K562 (cell line): ENCODE results near the gene DLK1. TPM values are rescaled to one million over a fixed set of nuclear protein-coding genes. Genes with fewer than 3 reads are reported as not detected.

Source experiments
- ATAC-seq: fragments of 200-7000 bp; cut with Tn5 transposase; 3 replicates; pipeline ENCODE4 v1.9.1; 2020; ENCODE audit warnings: moderate library complexity
- BruUV-seq: library from RNA; stranded (reverse); fragments of 400-500 nt; replicated peaks from 2 replicates; lab custom pipeline; 2021; lab: Mats Ljungman, UMichigan
- CTCF ChIA-PET: fragments of 300-600 bp; formaldehyde crosslinking; extraction: SDS; loops from one replicate; lab custom pipeline; 2021; ENCODE audit warnings: low intra/inter-chr PET ratio; lab: Yijun Ruan, JAX
- POLR2A ChIA-PET: fragments of 300-600, 350-650 bp; sonication (Branson Sonifier 250); formaldehyde crosslinking; extraction: SDS; loops from one replicate; lab custom pipeline; 2021; ENCODE audit warnings: antibody characterized with exemption, inconsistent platforms; lab: Yijun Ruan, JAX
- DNase-seq, 4 experiments: peaks; one replicate each; pipeline versions ENCODE4 v3.0.0 to v3.0.0-alpha.2; 2011 to 2018; ENCODE audit warnings: low spot score in 3 of 4, mixed read lengths in 3 of 4; ENCODE audit errors: extremely low read depth in 1 of 4
- FAIRE-seq: peaks from 2 replicates; lab custom pipeline; 2011; peaks lifted over from hg19 to GRCh38; lab: Jason Lieb, UNC
- H2AFZ ChIP-seq: 2 replicates; pipeline ENCODE4 v1.6.0; 2011; ENCODE audit warnings: low read depth, low read length, control low read depth, inconsistent platforms
- H3K27ac ChIP-seq: fragments of 200-600 bp; 3 replicates; pipeline ENCODE4 v1.8.0; 2011; ENCODE audit warnings: low read depth, mild to moderate bottlenecking, control low read depth, inconsistent platforms, low read length, moderate library complexity, mixed read lengths; ENCODE audit errors: extremely low read depth
- H3K27me3 ChIP-seq, 2 experiments: fragments of 300-600 bp in 1 of 2; 2 replicates in 1 of 2; 3 replicates in 1 of 2; pipeline versions ENCODE4 v1.6.0 to v1.8.0; 2011; ENCODE audit warnings: inconsistent platforms in 2 of 2, low read length in 2 of 2, mild to moderate bottlenecking in 1 of 2, mixed read lengths in 1 of 2, moderate library complexity in 1 of 2; ENCODE audit not compliant: control insufficient read depth in 2 of 2, insufficient read depth in 2 of 2
- H3K36me3 ChIP-seq: fragments of 300-600 bp; 3 replicates; pipeline ENCODE4 v1.8.0; 2011; ENCODE audit warnings: mild to moderate bottlenecking, low read length, inconsistent platforms; ENCODE audit not compliant: control insufficient read depth, insufficient read depth
- H3K4me1 ChIP-seq, 2 experiments: fragments of 200-600 bp in 1 of 2; replicated peaks in 1 of 2; 2 replicates in 1 of 2; 3 replicates in 1 of 2; pipeline versions ENCODE4 v1.5.1 to v1.8.0; 2011; ENCODE audit warnings: inconsistent platforms in 2 of 2, low read length in 2 of 2, mild to moderate bottlenecking in 1 of 2, mixed read lengths in 1 of 2, moderate library complexity in 1 of 2; ENCODE audit not compliant: control insufficient read depth in 2 of 2, insufficient read depth in 2 of 2
- H3K4me2 ChIP-seq: 2 replicates; pipeline ENCODE4 v1.6.1; 2011; ENCODE audit warnings: low read length, control low read depth, inconsistent platforms, mixed read lengths; ENCODE audit not compliant: insufficient read depth
- H3K4me3 ChIP-seq: fragments of 200-600 bp; sonication (generic), shearing (Covaris generic); 2 replicates; pipeline ENCODE4 v1.5.1; 2016; ENCODE audit warnings: control low read depth, inconsistent platforms
- H3K79me2 ChIP-seq: fragments of 200-600 bp; 3 replicates; pipeline ENCODE4 v1.8.0; 2011; ENCODE audit warnings: low read length, inconsistent platforms; ENCODE audit not compliant: control insufficient read depth, insufficient read depth
- H3K9ac ChIP-seq, 2 experiments: 2 replicates each; pipeline versions ENCODE4 v1.6.0 to v1.6.1; 2011; ENCODE audit warnings: low read depth in 2 of 2, low read length in 2 of 2, control low read depth in 1 of 2, inconsistent platforms in 1 of 2, mild to moderate bottlenecking in 1 of 2, mixed read lengths in 1 of 2; ENCODE audit not compliant: insufficient read depth in 1 of 2
- H3K9me1 ChIP-seq: one replicate; pipeline ENCODE4 v1.6.0; 2011; ENCODE audit warnings: inconsistent platforms, mild to moderate bottlenecking, low read length, moderate library complexity; ENCODE audit not compliant: control insufficient read depth, insufficient read depth
- H3K9me3 ChIP-seq: replicated peaks from 2 replicates; pipeline ENCODE4 v1.5.1; 2011; ENCODE audit warnings: low read depth, low read length, inconsistent platforms; ENCODE audit not compliant: control insufficient read depth, insufficient read depth
- H4K20me1 ChIP-seq: replicated peaks from 2 replicates; pipeline ENCODE4 v1.6.1; 2011; ENCODE audit warnings: low read length, inconsistent platforms, mixed read lengths; ENCODE audit not compliant: control insufficient read depth, insufficient read depth
- ARID3A ChIP-seq: IDR thresholded peaks from 2 replicates; pipeline ENCODE4 v1.6.1; 2012; ENCODE audit warnings: low read depth, low read length, improper control_type of control experiment, borderline replicate concordance
- ATF2 ChIP-seq: sonication (generic); formaldehyde crosslinking; IDR thresholded peaks from 2 replicates; pipeline ENCODE4 v1.8.1; 2022; ENCODE audit warnings: missing genetic modification reagents
- ATF7 ChIP-seq: fragments of 450-650 bp; IDR thresholded peaks from 2 replicates; pipeline ENCODE4 v1.7.1; 2014; ENCODE audit warnings: mild to moderate bottlenecking, moderate library complexity
- DPF2 ChIP-seq: fragments of 450-650 bp; IDR thresholded peaks from 2 replicates; pipeline ENCODE4 v1.6.1; 2016
- GABPB2 ChIP-seq: fragments of 250-450 bp; sonication (Bioruptor Pico); conservative IDR thresholded peaks from 2 replicates; pipeline ENCODE4 v1.5.1; 2021; ENCODE audit warnings: mild to moderate bottlenecking
- HDAC2 ChIP-seq: fragments of 450-650 bp; IDR thresholded peaks from 2 replicates; pipeline ENCODE4 v1.6.1; 2016; ENCODE audit warnings: mild to moderate bottlenecking
- HNRNPL ChIP-seq: fragments of 200-400 bp; formaldehyde crosslinking; IDR thresholded peaks from 2 replicates; pipeline ENCODE4 v1.6.1; 2017; ENCODE audit warnings: low read depth, mild to moderate bottlenecking, low read length
- MAX ChIP-seq: sonication (generic); formaldehyde crosslinking; IDR thresholded peaks from 2 replicates; pipeline ENCODE4 v1.9.0; 2022; ENCODE audit warnings: mild to moderate bottlenecking, missing genetic modification reagents
- NFYB ChIP-seq: IDR thresholded peaks from 2 replicates; pipeline ENCODE4 v1.6.1; 2011; ENCODE audit warnings: mild to moderate bottlenecking, moderate library complexity; ENCODE audit not compliant: insufficient read length; ENCODE audit errors: extremely low read depth
- NR1H2 ChIP-seq: sonication (generic); formaldehyde crosslinking; IDR thresholded peaks from 2 replicates; pipeline ENCODE4 v1.4.0; 2020; ENCODE audit warnings: mild to moderate bottlenecking, missing genetic modification reagents
- SMARCC2 ChIP-seq: fragments of 450-650 bp; IDR thresholded peaks from 2 replicates; pipeline ENCODE4 v1.6.1; 2017; ENCODE audit warnings: antibody characterized with exemption, moderate library complexity, mild to moderate bottlenecking, low read depth
- ZBTB7A ChIP-seq: IDR thresholded peaks from 2 replicates; pipeline ENCODE4 v1.6.1; 2011; ENCODE audit warnings: low read depth, mild to moderate bottlenecking, low read length, moderate library complexity, borderline replicate concordance; ENCODE audit not compliant: control insufficient read depth
- ZNF197 ChIP-seq: fragments of 200-800 bp; sonication (Bioruptor generic); IDR thresholded peaks from 2 replicates; pipeline ENCODE4 v1.6.1; 2016; ENCODE audit warnings: low read depth, missing genetic modification characterization, missing compliant biosample characterization
- ZNF24 ChIP-seq: fragments of 450-650 bp; IDR thresholded peaks from 2 replicates; pipeline ENCODE4 v1.6.1; 2016
- ZNF311 ChIP-seq: fragments of 250-450 bp; sonication (Bioruptor Pico); IDR thresholded peaks from 2 replicates; pipeline ENCODE4 v1.4.0; 2020; ENCODE audit warnings: mild to moderate bottlenecking, moderate library complexity
- WGBS: fragments of 100-300 bp; shearing (Covaris generic); methylation state at CpG from one replicate; pipeline ENCODE4 v1.1.6; 2016; ENCODE audit warnings: low coverage, mixed read lengths; ENCODE audit not compliant: insufficient coverage; ENCODE audit errors: missing lambda C conversion rate; 5-methylcytosine and 5-hydroxymethylcytosine counted together
- in situ Hi-C: fragments of 300-500 bp; cut with MboI; formaldehyde crosslinking; loops from 4 replicates; pipeline ENCODE4 v1.15.0; 2018; ENCODE audit warnings: inconsistent platforms, mixed read lengths
- intact Hi-C: fragments of 100-400 bp; cut with micrococcal nuclease; formaldehyde crosslinking; loops from 2 replicates; pipeline ENCODE4 v1.14.2; 2022
- polyA plus RNA-seq, 8 experiments: library from polyadenylated mRNA; depleted of rRNA in 4 of 8; stranded (reverse) in 5 of 8; unstranded in 3 of 8; fragments of >200 nt; fragmentation: Nextera tagmentation in 2 of 8; fragmentation: Illumina TruSeq in 1 of 8; extraction: Ambion mirVana in 2 of 8; extraction: Trizol in 1 of 8; gene quantifications; 2 replicates each; pipeline versions ENCODE4 v1.2.1 to v1.2.3, GENCODE V29; 2011 to 2014; ENCODE audit warnings: inconsistent platforms in 1 of 8, missing spikeins in 1 of 8
- total RNA-seq, 7 experiments: library from RNA; depleted of rRNA in 6 of 7; stranded (reverse); fragments of >200 nt in 6 of 7; fragmentation: Illumina TruSeq in 2 of 7; extraction: Trizol in 2 of 7; gene quantifications; 2 replicates each; pipeline versions ENCODE4 v1.2.1 to v1.2.3, GENCODE V29; 2011 to 2021; ENCODE audit warnings: low replicate concordance in 1 of 7
- TF ChIP-seq, protein P1 (sequence below): fragments of 450-650 bp; conservative IDR thresholded peaks from 2 replicates; pipeline ENCODE4 v1.6.1; 2016; ENCODE audit warnings: missing genetic modification characterization, low read depth, mild to moderate bottlenecking, missing compliant biosample characterization, moderate library complexity

The DLK1 gene
- total and polyA plus RNA-seq, 9 of the 15 experiments (the other 6 are each of a cell fraction or from before 2014, with no cell fraction given) = 4.4 to 97.2 (median 15.3) TPM

GRCh38 chr14:100698666-100699448 lies 27.8 kb upstream of the DLK1 start:
- 13% methylated on average over 13 of the region's 16 CpGs for WGBS
- POLR2A ChIA-PET = interaction anchor here (0.6 to 1.4 kb wide), 7 partner anchors 8 to 1232 kb away, joined by 3 to 4 read pairs (median 4); no protein-coding TSS in a partner anchor
- no peak for TF ChIP-seq ARID3A
- no peak for TF ChIP-seq ATF2 (CRISPR knock-in tag)
- TF ChIP-seq, protein P1, sequence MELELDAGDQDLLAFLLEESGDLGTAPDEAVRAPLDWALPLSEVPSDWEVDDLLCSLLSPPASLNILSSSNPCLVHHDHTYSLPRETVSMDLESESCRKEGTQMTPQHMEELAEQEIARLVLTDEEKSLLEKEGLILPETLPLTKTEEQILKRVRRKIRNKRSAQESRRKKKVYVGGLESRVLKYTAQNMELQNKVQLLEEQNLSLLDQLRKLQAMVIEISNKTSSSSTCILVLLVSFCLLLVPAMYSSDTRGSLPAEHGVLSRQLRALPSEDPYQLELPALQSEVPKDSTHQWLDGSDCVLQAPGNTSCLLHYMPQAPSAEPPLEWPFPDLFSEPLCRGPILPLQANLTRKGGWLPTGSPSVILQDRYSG = 0 out of 2 replicates have a peak, but pooled peaks have one; percentile 34
- no peak for TF ChIP-seq NFYB
- TF ChIP-seq HDAC2 = no peak
- TF ChIP-seq GABPB2 (CRISPR knock-in tag) = no peak
- no peak for TF ChIP-seq ZBTB7A
- no peak for TF ChIP-seq MAX (CRISPR knock-in tag)
- no peak for TF ChIP-seq ZNF24
- 0 out of 2 replicates have a peak, but pooled peaks have one; percentile 26 for TF ChIP-seq DPF2
- no peak for TF ChIP-seq SMARCC2
- 0 out of 2 replicates have a peak, but pooled peaks have one; percentile 25 for TF ChIP-seq ZNF197 (CRISPR knock-in tag)
- no peak for TF ChIP-seq NR1H2 (CRISPR knock-in tag)
- TF ChIP-seq ZNF311 = peak; percentile 34; the same call in 1 of the 2 replicates
- TF ChIP-seq ATF7 = no peak; the same call in 1 of the 2 replicates
- no peak for TF ChIP-seq HNRNPL

More at GRCh38 chr14:100698666-100699448, 27.8 kb upstream of the DLK1 start:
- FAIRE-seq = peak; percentile 92
- peak overlapping the region; percentile 68 for H3K4me2 ChIP-seq
- H2AFZ ChIP-seq = peak overlapping the region; percentile 95
- H3K9me3 ChIP-seq = no peaks in the 10 kb centered on the region
- peak; percentile 74 for ATAC-seq
- H3K36me3 ChIP-seq = no peaks in the 10 kb centered on the region
- peaks cover 52 to 57% of the 10 kb centered on the region in 2 experiments for H3K4me1 ChIP-seq
- H3K9ac ChIP-seq = peak overlapping the region; percentile 60 to 83
- H3K4me3 ChIP-seq = no peak overlapping the region
- BruUV-seq = no TSS peak
- intact Hi-C loops (loop anchor here (5.0 kb wide), 1 partner anchor 37 kb away; no protein-coding TSS in a partner anchor), in situ Hi-C loops (no loop called here)
- H3K27ac ChIP-seq = peak overlapping the region; percentile 81
- CTCF ChIA-PET = no interaction called here
- no peaks in the 10 kb centered on the region for H3K9me1 ChIP-seq
- DNase-seq = peak; percentile 35 to 64 (median 42)
- no peaks in the 10 kb centered on the region for H4K20me1 ChIP-seq
- no peaks in the 10 kb centered on the region; the same call in 2 of the 3 replicates for H3K79me2 ChIP-seq
- no peaks in the 10 kb centered on the region for H3K27me3 ChIP-seq
